Sigmoid colon (tissue), 7 donors: ENCODE measurements around the gene ZNF213. TPM values are rescaled to one million over a fixed set of nuclear protein-coding genes. Genes with fewer than 3 reads are reported as not detected.
A peak's percentile ranks its signal among the peaks of the same experiment; 100 is the strongest.
"Not testable (repeated sequence)": the region's sequence is repeated elsewhere in the genome, so short reads cannot be mapped to it uniquely, and the experiment has no call there.

Experiments used
- DNase-seq: peaks from one replicate; pipeline ENCODE4 v3.0.0-alpha.2; 2019
- H3K27ac ChIP-seq, 4 donors: fragments of 200-600 bp; sonication (generic); one replicate each; pipeline ENCODE4 v1.5.1; 2016 to 2019; ENCODE audit warnings: mild to moderate bottlenecking in 1 of 4
- H3K27me3 ChIP-seq, 3 donors: fragments of 200-600 bp; sonication (generic); one replicate each; pipeline ENCODE4 v1.5.1; 2019; ENCODE audit warnings: mild to moderate bottlenecking in 1 of 3
- H3K36me3 ChIP-seq, 4 donors: fragments of 200-600 bp; sonication (generic); one replicate each; pipeline ENCODE4 v1.5.1; 2016 to 2019
- H3K4me1 ChIP-seq, 4 donors: fragments of 200-600 bp; sonication (generic); one replicate each; pipeline ENCODE4 v1.5.1; 2017 to 2019
- H3K4me3 ChIP-seq, 4 donors: fragments of 200-600 bp; sonication (generic); one replicate each; pipeline ENCODE4 v1.5.1; 2017 to 2019; ENCODE audit warnings: mild to moderate bottlenecking in 2 of 4, moderate library complexity in 1 of 4
- H3K9me3 ChIP-seq, 4 donors: fragments of 200-600 bp in 3 of 4; sonication (generic) in 3 of 4; one replicate each; pipeline versions ENCODE4 v1.5.1 to v1.6.1; 2013 to 2019
- EP300 ChIP-seq, 4 donors: sonication (generic); formaldehyde crosslinking; IDR thresholded peaks; one replicate each; pipeline ENCODE4 v1.6.1; 2017; ENCODE audit warnings: antibody characterized with exemption in 4 of 4
- POLR2A ChIP-seq, 2 donors: fragments of 450-650 bp; IDR thresholded peaks; one replicate each; pipeline ENCODE4 v1.6.1; 2016; ENCODE audit warnings: antibody characterized with exemption in 2 of 2, mild to moderate bottlenecking in 2 of 2, moderate library complexity in 2 of 2
- POLR2AphosphoS5 ChIP-seq, 4 donors: sonication (generic); formaldehyde crosslinking; IDR thresholded peaks; one replicate each; pipeline ENCODE4 v1.6.1; 2017; ENCODE audit warnings: antibody characterized with exemption in 4 of 4
- WGBS, 2 donors: extraction: QIAGEN DNeasy Blood & Tissue Kit; methylation state at CpG; one replicate each; pipeline ENCODE4 v1.1.7; 2013; 5-methylcytosine and 5-hydroxymethylcytosine counted together
- intact Hi-C: fragments of 100-400 bp; cut with DNase I; formaldehyde crosslinking; loops from one replicate; pipeline ENCODE4 v1.15.1; 2023
- polyA plus RNA-seq, 3 donors: library from polyadenylated mRNA; stranded (reverse); fragments of 200-250 nt; gene quantifications; one replicate each; pipeline ENCODE4 v1.2.3, GENCODE V29; 2013
- total RNA-seq, 4 donors: library from RNA; depleted of rRNA; stranded (reverse); fragments of >200 nt; gene quantifications; one replicate each; pipeline ENCODE4 v1.1.0, GENCODE V29; 2016
- TF ChIP-seq, protein P1 (sequence below), 4 experiments: fragments of 450-650 bp in 3 of 4; fragments of 200-600 bp in 1 of 4; IDR thresholded peaks; one replicate each; pipeline ENCODE4 v1.5.1; 2016 to 2019; ENCODE audit warnings: antibody characterized with exemption in 4 of 4, mild to moderate bottlenecking in 3 of 4, moderate library complexity in 2 of 4
- donor health status: healthy with polysubstance abuse.
- donor health status: Bipolar disorder and iron deficiency.
- donor health status: healthy.

The ZNF213 gene
- total and polyA plus RNA-seq, 7 donors, result 2.6 to 11.3 (median 7.2) TPM

DNA sequence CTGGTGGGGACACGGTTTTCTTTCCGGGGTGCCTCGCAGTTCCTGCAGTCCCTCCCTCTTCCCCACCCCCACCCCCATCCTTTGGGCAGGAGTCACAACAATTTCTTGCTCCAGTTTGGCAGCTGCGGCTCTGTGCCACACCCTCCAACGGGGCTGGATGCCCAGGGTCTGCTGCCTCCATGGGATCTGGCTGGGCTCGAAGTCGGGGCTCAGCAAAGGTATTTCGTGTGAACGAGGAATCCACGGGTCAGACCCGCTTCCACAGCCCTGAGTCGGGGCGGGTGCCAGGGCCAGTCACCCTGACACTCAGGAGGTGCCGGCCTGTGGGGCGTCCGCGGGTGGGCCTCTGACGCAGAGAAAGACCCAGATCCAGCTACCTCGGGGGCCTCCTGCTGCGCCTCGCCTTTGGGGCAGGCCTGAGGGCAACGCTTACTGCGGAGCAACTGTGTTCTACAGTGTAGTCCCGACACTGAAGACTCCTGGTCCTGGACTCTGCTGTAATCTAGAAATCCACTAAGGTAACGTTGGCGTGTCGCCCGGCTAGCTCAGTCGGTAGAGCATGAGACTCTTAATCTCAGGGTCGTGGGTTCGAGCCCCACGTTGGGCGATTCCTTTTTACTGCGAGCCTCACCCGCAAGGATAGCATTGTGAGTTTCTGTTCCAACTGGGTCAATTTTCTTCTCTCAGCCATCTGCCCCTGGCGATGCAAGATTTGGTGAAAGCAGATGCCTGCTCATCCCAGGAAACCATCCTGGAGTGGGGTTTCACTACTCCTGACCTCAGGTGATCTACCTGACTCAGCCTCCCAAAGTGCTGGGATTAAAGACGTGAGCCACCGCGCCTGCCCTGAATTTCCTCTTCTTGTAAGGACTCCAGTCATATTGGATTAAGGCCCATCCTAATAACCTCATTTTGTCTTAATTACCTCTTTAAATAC lies 40.6 kb downstream of the ZNF213 start:
- 13 to 17% methylated on average over 39 of the region's 39 CpGs for WGBS, 2 donors
- intact Hi-C loops, result no loop called here
- H3K4me3 ChIP-seq, result no peak overlapping the region
- DNase-seq, result peak; percentile 50
- no peak overlapping the region for H3K27ac ChIP-seq
- peaks cover 0 to 31% (median 16%) of the 10 kb centered on the region in 4 donors for H3K4me1 ChIP-seq
- TF ChIP-seq EP300 (IDR thresholded peaks at IDR 0.05), result no peak
- TF ChIP-seq, protein P1, sequence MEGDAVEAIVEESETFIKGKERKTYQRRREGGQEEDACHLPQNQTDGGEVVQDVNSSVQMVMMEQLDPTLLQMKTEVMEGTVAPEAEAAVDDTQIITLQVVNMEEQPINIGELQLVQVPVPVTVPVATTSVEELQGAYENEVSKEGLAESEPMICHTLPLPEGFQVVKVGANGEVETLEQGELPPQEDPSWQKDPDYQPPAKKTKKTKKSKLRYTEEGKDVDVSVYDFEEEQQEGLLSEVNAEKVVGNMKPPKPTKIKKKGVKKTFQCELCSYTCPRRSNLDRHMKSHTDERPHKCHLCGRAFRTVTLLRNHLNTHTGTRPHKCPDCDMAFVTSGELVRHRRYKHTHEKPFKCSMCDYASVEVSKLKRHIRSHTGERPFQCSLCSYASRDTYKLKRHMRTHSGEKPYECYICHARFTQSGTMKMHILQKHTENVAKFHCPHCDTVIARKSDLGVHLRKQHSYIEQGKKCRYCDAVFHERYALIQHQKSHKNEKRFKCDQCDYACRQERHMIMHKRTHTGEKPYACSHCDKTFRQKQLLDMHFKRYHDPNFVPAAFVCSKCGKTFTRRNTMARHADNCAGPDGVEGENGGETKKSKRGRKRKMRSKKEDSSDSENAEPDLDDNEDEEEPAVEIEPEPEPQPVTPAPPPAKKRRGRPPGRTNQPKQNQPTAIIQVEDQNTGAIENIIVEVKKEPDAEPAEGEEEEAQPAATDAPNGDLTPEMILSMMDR (IDR thresholded peaks at IDR 0.05), result no peak
- H3K27me3 ChIP-seq, result peaks cover 62 to 100% (median 95%) of the 10 kb centered on the region in 3 donors
- no peaks in the 10 kb centered on the region for H3K9me3 ChIP-seq
- H3K36me3 ChIP-seq, result no peaks in the 10 kb centered on the region

DNA sequence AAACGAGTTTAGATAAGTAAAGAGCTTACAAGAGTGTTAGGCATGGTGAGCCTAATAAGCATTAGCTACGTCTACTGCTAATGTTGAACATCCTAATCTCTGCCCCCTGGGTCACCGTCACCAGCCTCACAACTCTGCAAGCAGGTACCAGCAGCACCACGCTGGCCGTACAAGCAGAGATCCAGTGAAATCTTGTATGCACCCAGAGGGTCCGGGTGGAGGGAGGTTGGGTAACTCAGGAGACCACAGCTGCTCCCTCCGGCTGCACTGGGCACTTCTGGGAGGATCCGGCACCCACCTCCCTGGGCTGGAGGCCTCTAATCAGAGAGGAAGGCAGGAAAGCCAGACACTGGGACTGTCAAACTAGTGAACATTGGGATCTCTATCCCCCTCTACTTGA lies 44.8 kb downstream of the ZNF213 start:
- TF ChIP-seq EP300 (IDR thresholded peaks at IDR 0.05), result no peak
- no peak for TF ChIP-seq POLR2A (IDR thresholded peaks at IDR 0.05)
- no peak for DNase-seq
- peaks cover 50 to 100% (median 94%) of the 10 kb centered on the region in 3 donors for H3K27me3 ChIP-seq

DNA sequence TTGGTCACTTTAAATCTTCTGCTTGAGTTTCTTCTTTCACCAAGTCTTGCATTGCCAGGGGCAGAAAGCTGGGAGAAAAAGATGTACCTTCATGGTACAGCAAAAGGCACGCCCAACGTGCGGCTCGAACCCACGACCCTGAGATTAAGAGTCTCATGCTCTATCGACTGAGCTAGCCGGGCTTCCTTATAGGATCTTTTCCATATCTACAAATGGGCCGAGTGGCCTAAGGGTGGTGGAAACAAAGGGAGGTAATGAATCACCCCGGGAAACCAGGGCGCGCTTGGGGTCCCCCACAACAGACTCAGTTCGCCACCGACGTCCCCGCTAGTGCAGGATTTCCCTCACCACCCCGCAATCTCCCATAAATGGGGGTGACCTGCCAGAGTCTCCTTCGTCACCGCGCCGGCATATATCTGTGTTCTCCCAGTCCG lies 45.6 kb downstream of the ZNF213 start:
- intact Hi-C loops, result no loop called here
- peak; percentile 57 for DNase-seq
- WGBS, 2 donors, result 29 to 67% methylated on average over 21 of the region's 21 CpGs
- peaks cover 43 to 100% (median 89%) of the 10 kb centered on the region in 3 donors for H3K27me3 ChIP-seq
- H3K4me1 ChIP-seq, result peaks cover 0 to 16% (median 12%) of the 10 kb centered on the region in 4 donors
- TF ChIP-seq POLR2A (IDR thresholded peaks at IDR 0.05), result no peak
- TF ChIP-seq, protein P1 (IDR thresholded peaks at IDR 0.05), result no peak
- TF ChIP-seq EP300 (IDR thresholded peaks at IDR 0.05), result no peak
- TF ChIP-seq POLR2AphosphoS5 (IDR thresholded peaks at IDR 0.05), result no peak
- no peaks in the 10 kb centered on the region for H3K9me3 ChIP-seq
- H3K4me3 ChIP-seq, result no peak overlapping the region
- no peak overlapping the region for H3K27ac ChIP-seq
- H3K36me3 ChIP-seq, result no peaks in the 10 kb centered on the region

More for the DNA sequence above, 44.8 kb downstream of the ZNF213 start:
- H3K27ac ChIP-seq, result no peak overlapping the region
- H3K4me1 ChIP-seq, result peaks cover 0 to 21% (median 12%) of the 10 kb centered on the region in 4 donors
- 76 to 78% methylated on average over 8 of the region's 8 CpGs for WGBS, 2 donors
- intact Hi-C loops, result no loop called here
- H3K36me3 ChIP-seq, result no peaks in the 10 kb centered on the region
- no peaks in the 10 kb centered on the region for H3K9me3 ChIP-seq
- no peak overlapping the region for H3K4me3 ChIP-seq

DNA sequence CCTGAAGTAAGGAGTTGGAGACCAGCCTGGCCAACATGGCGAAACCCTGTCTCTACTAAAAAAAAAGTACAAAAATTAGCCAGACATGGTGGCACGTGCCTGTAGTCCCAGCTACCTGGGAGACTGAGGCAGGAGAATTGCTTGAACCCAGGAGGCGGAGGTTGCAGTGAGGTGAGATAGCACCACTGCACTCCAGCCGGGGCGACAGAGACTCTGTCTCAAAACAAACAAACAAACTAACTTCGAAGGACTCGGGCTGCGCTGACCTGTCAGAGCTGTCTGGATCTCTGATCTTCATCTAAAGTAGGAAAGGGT lies 47.4 kb downstream of the ZNF213 start:
- H3K36me3 ChIP-seq, DNase-seq, intact Hi-C loops, H3K9me3 ChIP-seq, H3K4me3 ChIP-seq, H3K27ac ChIP-seq: not testable (repeated sequence)
- Histone ChIP-seq H3K27me3 (peaks cover 37 to 100% (median 81%) of the 10 kb centered on the region in 3 donors), H3K4me1 (peaks cover 0 to 16% (median 12%) of the 10 kb centered on the region in 4 donors)
- 32 to 41% methylated on average over 8 of the region's 8 CpGs for WGBS, 2 donors

DNA sequence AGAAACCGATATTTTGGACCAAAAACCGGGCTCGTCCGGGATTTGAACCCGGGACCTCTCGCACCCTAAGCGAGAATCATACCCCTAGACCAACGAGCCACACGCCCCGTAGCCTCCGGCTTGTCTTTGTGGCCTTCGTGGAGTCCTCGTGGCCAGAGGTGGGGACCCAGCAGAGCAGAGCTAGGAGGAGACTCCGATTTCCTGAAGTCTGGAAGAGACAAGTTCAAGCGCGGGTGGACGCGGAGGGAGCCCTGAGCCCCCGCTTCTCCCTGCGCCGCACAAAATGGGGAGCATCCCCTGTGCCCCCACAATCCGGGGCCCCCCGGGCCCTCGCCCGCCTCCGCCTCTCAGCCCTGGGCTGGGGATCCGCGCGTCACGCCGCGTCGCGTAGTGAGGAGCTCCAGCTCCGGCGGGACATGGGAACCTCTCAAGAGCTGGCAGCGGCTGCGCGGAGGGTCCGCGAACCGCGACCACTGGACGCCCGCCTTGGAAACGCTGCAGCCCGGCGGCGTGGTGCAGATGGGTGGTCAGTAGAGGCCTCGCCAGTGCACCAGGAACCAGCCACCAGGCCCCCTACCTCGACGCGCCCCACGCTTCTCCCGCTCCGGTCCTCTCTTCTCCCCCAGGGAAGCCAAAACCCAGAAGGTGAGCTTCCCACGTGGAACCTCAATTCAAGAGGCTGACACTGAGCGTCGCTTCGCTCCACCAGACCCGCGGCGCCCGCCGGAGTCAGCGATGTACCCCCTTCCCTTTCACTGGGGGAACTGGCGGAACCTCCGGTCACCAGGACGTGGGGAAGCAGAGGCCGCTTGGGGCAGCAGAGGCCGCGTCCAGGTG lies 48.0 kb downstream of the ZNF213 start:
- H3K4me3 ChIP-seq, result peak overlapping the region in 2 of 4 donors; percentile 15 to 17
- TF ChIP-seq, protein P1 (IDR thresholded peaks at IDR 0.05), result no peak
- TF ChIP-seq POLR2AphosphoS5 (IDR thresholded peaks at IDR 0.05) (no peak), EP300 (IDR thresholded peaks at IDR 0.05) (no peak), POLR2A (IDR thresholded peaks at IDR 0.05) (no peak)
- H3K9me3 ChIP-seq, result no peaks in the 10 kb centered on the region
- H3K36me3 ChIP-seq, result no peaks in the 10 kb centered on the region
- H3K27ac ChIP-seq, result no peak overlapping the region
- H3K4me1 ChIP-seq, result peaks cover 0 to 16% (median 12%) of the 10 kb centered on the region in 4 donors
- 2 to 6% methylated on average over 72 of the region's 72 CpGs for WGBS, 2 donors
- peaks cover 39 to 100% (median 80%) of the 10 kb centered on the region in 3 donors for H3K27me3 ChIP-seq
- DNase-seq, result no peak
- intact Hi-C loops, result no loop called here
